Mammary epithelial cell (primary cell): ENCODE measurements around the gene PSPN.

Experiments used
- CTCF ChIP-seq, 2 donors: IDR thresholded peaks in 1 of 2; conservative IDR thresholded peaks in 1 of 2; 2 replicates each; pipeline ENCODE4 v1.5.1; 2011 to 2012; ENCODE audit warnings: inconsistent platforms in 2 of 2, low read length in 2 of 2, mild to moderate bottlenecking in 2 of 2, control low read depth in 1 of 2, low read depth in 1 of 2; ENCODE audit not compliant: insufficient read depth in 1 of 2; ENCODE audit errors: extremely low read depth in 1 of 2
- EZH2 ChIP-seq: IDR thresholded peaks from 2 replicates; pipeline ENCODE4 v1.6.1; 2012; ENCODE audit warnings: low read length, inconsistent platforms, borderline replicate concordance

DNA sequence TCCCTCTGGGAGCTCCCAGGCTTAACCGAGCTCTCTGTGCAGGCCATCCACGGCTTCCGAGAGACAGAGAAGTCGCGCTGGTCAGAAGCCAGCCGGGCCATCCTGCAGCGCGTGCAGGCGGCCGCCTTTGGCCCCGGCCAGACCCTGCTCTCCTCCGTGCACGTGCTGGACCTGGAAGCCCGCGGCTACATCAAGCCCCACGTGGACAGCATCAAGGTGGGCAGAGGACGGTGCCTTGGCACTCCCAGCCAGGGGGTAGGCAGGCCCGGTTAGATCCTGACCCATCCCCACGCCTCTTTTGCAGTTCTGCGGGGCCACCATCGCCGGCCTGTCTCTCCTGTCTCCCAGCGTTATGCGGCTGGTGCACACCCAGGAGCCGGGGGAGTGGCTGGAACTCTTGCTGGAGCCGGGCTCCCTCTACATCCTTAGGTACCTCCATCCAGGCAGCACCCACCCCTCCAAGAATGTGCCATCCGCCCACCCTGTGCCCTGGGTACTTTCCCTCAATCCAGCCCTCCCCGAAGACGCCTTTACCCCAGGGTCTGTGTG lies 1.5 kb downstream of the PSPN start:
- TF ChIP-seq CTCF (conservative IDR thresholded peaks at IDR 0.05 in 1 of 2, IDR thresholded peaks at IDR 0.05 in 1 of 2; ENCODE audit: extremely low read depth in 1 of 2, insufficient read depth in 1 of 2, low read depth in 1 of 2, low read length in 2 of 2) (no peak), EZH2 (no peak)
